22Rv1 (cell line): ENCODE results near the gene CMTM7.

Experiments used
- CTCF ChIP-seq: fragments of 450-650 bp; IDR thresholded peaks from 2 replicates; pipeline ENCODE4 v1.5.1; 2017; ENCODE audit warnings: mild to moderate bottlenecking
- ZFX ChIP-seq: fragments of 450-650 bp; IDR thresholded peaks from 2 replicates; pipeline ENCODE4 v1.6.1; 2017; ENCODE audit warnings: antibody characterized with exemption, borderline replicate concordance

- no peak for TF ChIP-seq CTCF
- TF ChIP-seq ZFX: no peak
These were observed 60.4 kb downstream of the CMTM7 start for GRCh38 chr3:32452009-32452408.
